Ishikawa (cell line): ENCODE results near the gene DAZAP2.

Experiments
- CEBPB ChIP-seq: IDR thresholded peaks from 2 replicates; pipeline ENCODE4 v1.6.1; 2012
- CREB1 ChIP-seq: IDR thresholded peaks from 2 replicates; pipeline ENCODE4 v1.6.1; 2012; ENCODE audit warnings: low read depth
- EP300 ChIP-seq: IDR thresholded peaks from 2 replicates; pipeline ENCODE4 v1.6.1; 2012; ENCODE audit warnings: borderline replicate concordance
- FOXM1 ChIP-seq: IDR thresholded peaks from 2 replicates; pipeline ENCODE4 v1.6.1; 2012; ENCODE audit warnings: low read depth, borderline replicate concordance
- NFIC ChIP-seq: IDR thresholded peaks from 2 replicates; pipeline ENCODE4 v1.6.1; 2012
- RAD21 ChIP-seq: IDR thresholded peaks from 2 replicates; pipeline ENCODE4 v1.6.1; 2012; ENCODE audit warnings: low read depth
- TAF1 ChIP-seq: IDR thresholded peaks from 2 replicates; pipeline ENCODE4 v1.6.1; 2012; ENCODE audit warnings: low read depth, mild to moderate bottlenecking
- TCF12 ChIP-seq: IDR thresholded peaks from 2 replicates; pipeline ENCODE4 v1.6.1; 2012; ENCODE audit warnings: low read depth
- TEAD4 ChIP-seq: IDR thresholded peaks from 2 replicates; pipeline ENCODE4 v1.6.1; 2012
- USF1 ChIP-seq: IDR thresholded peaks from 2 replicates; pipeline ENCODE4 v1.6.1; 2012
- YY1 ChIP-seq: IDR thresholded peaks from 2 replicates; pipeline ENCODE4 v1.6.1; 2012; ENCODE audit warnings: low read depth
- ZBTB7A ChIP-seq: IDR thresholded peaks from 2 replicates; pipeline ENCODE4 v1.6.1; 2012; ENCODE audit warnings: low read depth
- TF ChIP-seq, protein P1 (sequence below): IDR thresholded peaks from 2 replicates; pipeline ENCODE4 v1.6.1; 2012
- TF ChIP-seq, protein P2 (sequence below): IDR thresholded peaks from 2 replicates; pipeline ENCODE4 v1.6.1; 2012; ENCODE audit warnings: low read depth, mild to moderate bottlenecking

DNA sequence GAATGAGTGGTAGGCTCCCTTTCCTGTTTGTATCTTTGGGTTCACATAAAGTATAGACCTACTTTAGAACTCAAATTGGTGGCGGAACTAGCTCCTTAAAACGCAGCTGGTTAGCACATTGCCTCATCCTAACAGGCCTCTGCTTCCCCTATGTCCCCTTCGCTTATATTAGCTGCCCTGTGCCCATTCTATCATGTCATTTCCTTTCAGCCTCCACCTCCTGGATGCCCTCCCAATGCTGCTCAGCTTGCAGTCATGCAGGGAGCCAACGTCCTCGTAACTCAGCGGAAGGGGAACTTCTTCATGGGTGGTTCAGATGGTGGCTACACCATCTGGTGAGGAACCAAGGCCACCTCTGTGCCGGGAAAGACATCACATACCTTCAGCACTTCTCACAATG is 3.5 kb downstream of the DAZAP2 start:
- no peak for TF ChIP-seq TAF1
- no peak for TF ChIP-seq NFIC
- no peak for TF ChIP-seq YY1
- no peak for TF ChIP-seq RAD21
- TF ChIP-seq TEAD4, result no peak
- TF ChIP-seq, protein P1, sequence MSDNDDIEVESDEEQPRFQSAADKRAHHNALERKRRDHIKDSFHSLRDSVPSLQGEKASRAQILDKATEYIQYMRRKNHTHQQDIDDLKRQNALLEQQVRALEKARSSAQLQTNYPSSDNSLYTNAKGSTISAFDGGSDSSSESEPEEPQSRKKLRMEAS, result no peak
- TF ChIP-seq CREB1, result no peak
- no peak for TF ChIP-seq EP300
- TF ChIP-seq CEBPB, result no peak
- TF ChIP-seq, protein P2, sequence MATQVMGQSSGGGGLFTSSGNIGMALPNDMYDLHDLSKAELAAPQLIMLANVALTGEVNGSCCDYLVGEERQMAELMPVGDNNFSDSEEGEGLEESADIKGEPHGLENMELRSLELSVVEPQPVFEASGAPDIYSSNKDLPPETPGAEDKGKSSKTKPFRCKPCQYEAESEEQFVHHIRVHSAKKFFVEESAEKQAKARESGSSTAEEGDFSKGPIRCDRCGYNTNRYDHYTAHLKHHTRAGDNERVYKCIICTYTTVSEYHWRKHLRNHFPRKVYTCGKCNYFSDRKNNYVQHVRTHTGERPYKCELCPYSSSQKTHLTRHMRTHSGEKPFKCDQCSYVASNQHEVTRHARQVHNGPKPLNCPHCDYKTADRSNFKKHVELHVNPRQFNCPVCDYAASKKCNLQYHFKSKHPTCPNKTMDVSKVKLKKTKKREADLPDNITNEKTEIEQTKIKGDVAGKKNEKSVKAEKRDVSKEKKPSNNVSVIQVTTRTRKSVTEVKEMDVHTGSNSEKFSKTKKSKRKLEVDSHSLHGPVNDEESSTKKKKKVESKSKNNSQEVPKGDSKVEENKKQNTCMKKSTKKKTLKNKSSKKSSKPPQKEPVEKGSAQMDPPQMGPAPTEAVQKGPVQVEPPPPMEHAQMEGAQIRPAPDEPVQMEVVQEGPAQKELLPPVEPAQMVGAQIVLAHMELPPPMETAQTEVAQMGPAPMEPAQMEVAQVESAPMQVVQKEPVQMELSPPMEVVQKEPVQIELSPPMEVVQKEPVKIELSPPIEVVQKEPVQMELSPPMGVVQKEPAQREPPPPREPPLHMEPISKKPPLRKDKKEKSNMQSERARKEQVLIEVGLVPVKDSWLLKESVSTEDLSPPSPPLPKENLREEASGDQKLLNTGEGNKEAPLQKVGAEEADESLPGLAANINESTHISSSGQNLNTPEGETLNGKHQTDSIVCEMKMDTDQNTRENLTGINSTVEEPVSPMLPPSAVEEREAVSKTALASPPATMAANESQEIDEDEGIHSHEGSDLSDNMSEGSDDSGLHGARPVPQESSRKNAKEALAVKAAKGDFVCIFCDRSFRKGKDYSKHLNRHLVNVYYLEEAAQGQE, result no peak
- TF ChIP-seq TCF12, result no peak
- TF ChIP-seq ZBTB7A, result no peak
- no peak for TF ChIP-seq USF1
- TF ChIP-seq FOXM1, result no peak
